Measurements from ENCODE around the gene RTKN. TPM values are rescaled to one million over a fixed set of nuclear protein-coding genes. Genes with fewer than 3 reads are reported as not detected.
"Not testable (repeated sequence)": the region's sequence is repeated elsewhere in the genome, so short reads cannot be mapped to it uniquely, and the experiment has no call there.

Gene RTKN
- polyA plus RNA-seq, 3 donors: 0.07 TPM; not detected in 2

DNA sequence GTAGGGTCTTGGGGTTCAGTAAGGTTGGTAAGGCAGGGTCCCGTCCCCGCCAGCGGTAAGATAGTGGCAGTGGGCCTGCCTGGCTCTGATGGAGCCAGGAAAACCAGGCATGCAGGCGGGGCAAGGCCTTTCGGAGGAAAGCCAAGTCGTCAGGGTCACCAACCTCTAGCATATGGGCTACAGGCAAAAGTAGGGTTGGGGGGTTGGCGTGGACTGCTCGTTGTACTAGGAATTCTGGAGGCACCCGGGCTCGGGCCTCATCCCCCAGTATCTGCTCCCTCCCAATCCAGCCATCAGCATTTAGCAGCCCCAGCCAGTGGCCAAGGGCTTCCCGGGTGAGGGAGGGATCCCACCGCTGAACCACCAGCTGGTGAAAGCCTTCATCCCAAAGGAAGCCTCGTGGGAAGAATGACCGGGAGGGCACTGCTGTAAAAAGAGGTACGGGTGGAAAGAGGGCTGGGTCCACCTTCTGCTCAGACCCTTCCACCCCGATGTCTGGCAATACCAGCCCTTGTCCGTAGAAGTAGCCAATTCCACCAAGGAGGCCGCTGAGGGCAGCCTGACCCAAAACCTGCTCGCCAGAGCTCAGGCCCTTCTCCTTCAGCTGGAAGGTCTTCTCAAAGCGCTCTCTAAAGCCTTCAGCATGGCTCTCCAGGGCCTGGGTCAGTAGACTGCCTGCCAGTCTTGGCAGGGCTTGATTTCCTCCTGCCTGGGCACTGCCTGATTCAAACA lies 20.5 kb upstream of the RTKN start:
- H3K36me3 Mint-ChIP-seq: peaks cover 18 to 24% of the 10 kb centered on the region in 2 donors
- no peak overlapping the region for H3K9ac ChIP-seq (ENCODE audit: insufficient read depth, low read length, poor library complexity, severe bottlenecking)
- H3K79me2 ChIP-seq (ENCODE audit: insufficient read depth, low read length): peaks cover 20% of the 10 kb centered on the region
- no peak overlapping the region for H3K27ac ChIP-seq (ENCODE audit: low read depth in 1 of 2, low read length in 2 of 2)
- no peak for DNase-seq
- peaks cover 25 to 34% of the 10 kb centered on the region in 2 donors for H3K4me1 ChIP-seq (ENCODE audit: control insufficient read depth in 1 of 2, insufficient read depth in 2 of 2, low read length in 2 of 2)
- no peak overlapping the region for H3K4me2 ChIP-seq (replicated peaks; ENCODE audit: extremely low read depth, low read length, poor library complexity, severe bottlenecking)
- peaks cover 6% of the 10 kb centered on the region for H4K20me1 ChIP-seq (ENCODE audit: insufficient read depth, low read length)
- H3K27ac Mint-ChIP-seq: peak overlapping the region in 3 of 7 donors; percentile 15 to 58 (median 40)
- peaks cover 37% of the 10 kb centered on the region for H3K4me1 Mint-ChIP-seq
- H3K9me3 Mint-ChIP-seq: peaks cover 0 to 3% (median 0%) of the 10 kb centered on the region in 7 donors
- H3K9me3 ChIP-seq (replicated peaks in 1 of 2; ENCODE audit: control insufficient read depth in 1 of 2, insufficient read depth in 1 of 2, low read length in 2 of 2): no peaks in the 10 kb centered on the region
- WGBS (ENCODE audit: insufficient coverage): 96% methylated on average over 15 of the region's 20 CpGs
- H3K27me3 Mint-ChIP-seq (ENCODE audit: low read depth in 3 of 3): peaks cover 0 to 2% (median 0%) of the 10 kb centered on the region in 3 donors
- TF ChIP-seq, protein P1, sequence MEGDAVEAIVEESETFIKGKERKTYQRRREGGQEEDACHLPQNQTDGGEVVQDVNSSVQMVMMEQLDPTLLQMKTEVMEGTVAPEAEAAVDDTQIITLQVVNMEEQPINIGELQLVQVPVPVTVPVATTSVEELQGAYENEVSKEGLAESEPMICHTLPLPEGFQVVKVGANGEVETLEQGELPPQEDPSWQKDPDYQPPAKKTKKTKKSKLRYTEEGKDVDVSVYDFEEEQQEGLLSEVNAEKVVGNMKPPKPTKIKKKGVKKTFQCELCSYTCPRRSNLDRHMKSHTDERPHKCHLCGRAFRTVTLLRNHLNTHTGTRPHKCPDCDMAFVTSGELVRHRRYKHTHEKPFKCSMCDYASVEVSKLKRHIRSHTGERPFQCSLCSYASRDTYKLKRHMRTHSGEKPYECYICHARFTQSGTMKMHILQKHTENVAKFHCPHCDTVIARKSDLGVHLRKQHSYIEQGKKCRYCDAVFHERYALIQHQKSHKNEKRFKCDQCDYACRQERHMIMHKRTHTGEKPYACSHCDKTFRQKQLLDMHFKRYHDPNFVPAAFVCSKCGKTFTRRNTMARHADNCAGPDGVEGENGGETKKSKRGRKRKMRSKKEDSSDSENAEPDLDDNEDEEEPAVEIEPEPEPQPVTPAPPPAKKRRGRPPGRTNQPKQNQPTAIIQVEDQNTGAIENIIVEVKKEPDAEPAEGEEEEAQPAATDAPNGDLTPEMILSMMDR (IDR thresholded peaks at IDR 0.05): no peak
- H2AFZ ChIP-seq (ENCODE audit: insufficient read depth, low read depth, low read length, poor library complexity, severe bottlenecking): no peak overlapping the region
- no peaks in the 10 kb centered on the region for H3K27me3 ChIP-seq (ENCODE audit: control insufficient read depth in 2 of 2, insufficient read depth in 2 of 2, low read length in 2 of 2)
- no peak overlapping the region for H3K4me3 Mint-ChIP-seq
- intact Hi-C loops (cut with micrococcal nuclease): no loop called here
- H3K36me3 ChIP-seq (replicated peaks in 1 of 2; ENCODE audit: control insufficient read depth in 1 of 2, insufficient read depth in 2 of 2, low read length in 2 of 2): peaks cover 19 to 24% of the 10 kb centered on the region in 2 donors
- no peak overlapping the region for H3K4me3 ChIP-seq (replicated peaks in 1 of 3; ENCODE audit: low read depth in 2 of 3, low read length in 3 of 3)

DNA sequence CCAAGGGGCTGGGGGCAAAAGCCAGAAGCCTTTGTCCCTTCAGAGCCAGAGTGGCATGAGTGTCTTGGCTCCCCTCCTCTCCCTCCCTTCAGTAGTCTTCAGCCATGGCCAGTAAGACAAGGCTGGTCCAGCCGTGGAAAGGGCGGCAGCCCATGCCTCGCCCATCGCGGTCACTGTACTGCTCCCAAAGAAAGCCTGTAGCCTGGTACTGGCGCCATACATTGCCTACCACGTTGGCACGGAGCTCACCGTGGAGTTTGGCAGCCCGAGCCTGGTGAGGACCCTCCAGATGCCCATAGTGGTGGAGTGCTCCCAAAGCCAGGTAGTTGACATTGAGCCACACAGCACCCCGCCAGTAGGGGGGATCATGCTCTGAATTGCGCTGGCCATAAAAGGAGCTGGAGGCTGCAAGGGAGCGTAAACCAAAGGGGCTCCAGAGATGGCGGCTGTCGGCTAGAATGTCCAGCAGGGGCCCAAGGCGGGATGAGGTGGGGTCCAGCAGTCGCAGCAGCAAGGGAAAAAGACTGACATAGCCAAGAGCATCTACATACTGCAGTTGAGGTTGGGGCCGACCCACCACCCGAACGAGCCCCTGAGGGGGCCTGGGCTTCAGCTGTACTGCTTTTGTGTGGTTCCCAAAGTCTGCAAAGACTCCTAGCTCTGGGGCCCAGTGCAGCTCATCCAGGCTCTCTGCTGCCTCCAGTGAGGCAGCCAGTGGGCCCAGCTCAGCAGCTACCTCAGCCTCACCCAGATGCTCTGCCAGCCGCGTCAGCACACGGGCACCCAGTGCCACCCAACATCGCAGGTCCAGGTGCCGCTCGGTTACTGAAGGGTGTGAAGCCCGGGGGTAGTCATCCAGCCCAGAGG lies 19.7 kb upstream of the RTKN start:
- no peak for DNase-seq
- peaks cover 45% of the 10 kb centered on the region for H3K4me1 Mint-ChIP-seq
- 97% methylated on average over 25 of the region's 27 CpGs for WGBS (ENCODE audit: insufficient coverage)
- H4K20me1 ChIP-seq (ENCODE audit: insufficient read depth, low read length): peaks cover 6% of the 10 kb centered on the region
- no peak overlapping the region for H2AFZ ChIP-seq (ENCODE audit: insufficient read depth, low read depth, low read length, poor library complexity, severe bottlenecking)
- peaks cover 20% of the 10 kb centered on the region for H3K79me2 ChIP-seq (ENCODE audit: insufficient read depth, low read length)
- no peak overlapping the region for H3K9ac ChIP-seq (ENCODE audit: insufficient read depth, low read length, poor library complexity, severe bottlenecking)
- peaks cover 0 to 2% (median 0%) of the 10 kb centered on the region in 3 donors for H3K27me3 Mint-ChIP-seq (ENCODE audit: low read depth in 3 of 3)
- TF ChIP-seq, protein P1 (IDR thresholded peaks at IDR 0.05): no peak
- peaks cover 19 to 24% of the 10 kb centered on the region in 2 donors for H3K36me3 ChIP-seq (replicated peaks in 1 of 2; ENCODE audit: control insufficient read depth in 1 of 2, insufficient read depth in 2 of 2, low read length in 2 of 2)
- no peak overlapping the region for H3K4me3 Mint-ChIP-seq
- no peak overlapping the region for H3K27ac ChIP-seq (ENCODE audit: low read depth in 1 of 2, low read length in 2 of 2)
- intact Hi-C loops (cut with micrococcal nuclease): no loop called here
- peaks cover 0 to 3% (median 0%) of the 10 kb centered on the region in 7 donors for H3K9me3 Mint-ChIP-seq
- H3K4me1 ChIP-seq (ENCODE audit: control insufficient read depth in 1 of 2, insufficient read depth in 2 of 2, low read length in 2 of 2): peaks cover 32 to 42% of the 10 kb centered on the region in 2 donors
- no peak overlapping the region for H3K27ac Mint-ChIP-seq
- H3K27me3 ChIP-seq (ENCODE audit: control insufficient read depth in 2 of 2, insufficient read depth in 2 of 2, low read length in 2 of 2): no peaks in the 10 kb centered on the region
- no peak overlapping the region for H3K4me3 ChIP-seq (replicated peaks in 1 of 3; ENCODE audit: low read depth in 2 of 3, low read length in 3 of 3)
- no peak overlapping the region for H3K4me2 ChIP-seq (replicated peaks; ENCODE audit: extremely low read depth, low read length, poor library complexity, severe bottlenecking)
- no peaks in the 10 kb centered on the region for H3K9me3 ChIP-seq (replicated peaks in 1 of 2; ENCODE audit: control insufficient read depth in 1 of 2, insufficient read depth in 1 of 2, low read length in 2 of 2)
- peaks cover 20 to 27% of the 10 kb centered on the region in 2 donors for H3K36me3 Mint-ChIP-seq

DNA sequence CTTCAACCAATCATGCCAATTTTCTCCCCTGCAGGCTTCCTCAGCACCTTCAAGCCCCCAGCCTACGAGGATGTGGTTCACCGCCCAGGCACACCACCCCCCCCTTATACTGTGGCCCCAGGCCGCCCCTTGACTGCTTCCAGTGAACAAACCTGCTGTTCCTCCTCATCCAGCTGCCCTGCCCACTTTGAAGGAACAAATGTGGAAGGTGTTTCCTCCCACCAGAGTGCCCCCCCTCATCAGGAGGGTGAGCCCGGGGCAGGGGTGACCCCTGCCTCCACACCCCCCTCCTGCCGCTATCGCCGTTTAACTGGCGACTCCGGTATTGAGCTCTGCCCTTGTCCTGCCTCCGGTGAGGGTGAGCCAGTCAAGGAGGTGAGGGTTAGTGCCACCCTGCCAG lies 18.4 kb upstream of the RTKN start:
- WGBS (ENCODE audit: insufficient coverage): 80% methylated on average over 2 of the region's 10 CpGs

More for the DNA sequence above, 18.4 kb upstream of the RTKN start:
- intact Hi-C loops (cut with micrococcal nuclease); H3K27me3 ChIP-seq (ENCODE audit: control insufficient read depth in 2 of 2, insufficient read depth in 2 of 2, low read length in 2 of 2); H3K4me3 Mint-ChIP-seq; H3K27me3 Mint-ChIP-seq (ENCODE audit: low read depth in 3 of 3); H3K4me2 ChIP-seq (replicated peaks; ENCODE audit: extremely low read depth, low read length, poor library complexity, severe bottlenecking); DNase-seq; H3K9ac ChIP-seq (ENCODE audit: insufficient read depth, low read length, poor library complexity, severe bottlenecking); H3K9me3 Mint-ChIP-seq; H3K9me3 ChIP-seq (replicated peaks in 1 of 2; ENCODE audit: control insufficient read depth in 1 of 2, insufficient read depth in 1 of 2, low read length in 2 of 2); H4K20me1 ChIP-seq (ENCODE audit: insufficient read depth, low read length); H3K4me3 ChIP-seq (replicated peaks in 1 of 3; ENCODE audit: low read depth in 2 of 3, low read length in 3 of 3); H3K27ac ChIP-seq (ENCODE audit: low read depth in 1 of 2, low read length in 2 of 2); H2AFZ ChIP-seq (ENCODE audit: insufficient read depth, low read depth, low read length, poor library complexity, severe bottlenecking): not testable (repeated sequence)
- H3K27ac Mint-ChIP-seq: peak overlapping the region in 2 of 7 donors; percentile 6 to 76
- Histone ChIP-seq H3K79me2 (ENCODE audit: insufficient read depth, low read length) (peaks cover 32% of the 10 kb centered on the region), H3K4me1 (ENCODE audit: control insufficient read depth in 1 of 2, insufficient read depth in 2 of 2, low read length in 2 of 2) (peaks cover 37 to 45% of the 10 kb centered on the region in 2 donors), H3K36me3 (replicated peaks in 1 of 2; ENCODE audit: control insufficient read depth in 1 of 2, insufficient read depth in 2 of 2, low read length in 2 of 2) (peaks cover 19 to 24% of the 10 kb centered on the region in 2 donors)
- H3K4me1 Mint-ChIP-seq: peaks cover 50% of the 10 kb centered on the region
- peaks cover 25 to 34% of the 10 kb centered on the region in 2 donors for H3K36me3 Mint-ChIP-seq
